AG09319 (cell line): Measurements from ENCODE around the gene GCM1.

Source experiments
- DNase-seq: peaks from one replicate; pipeline ENCODE4 v3.0.0-alpha.2; 2010; ENCODE audit warnings: low read depth; ENCODE audit errors: extremely low read depth
- TF ChIP-seq, protein P1 (sequence below): IDR thresholded peaks from 2 replicates; pipeline ENCODE4 v1.5.1; 2011; ENCODE audit warnings: low read depth, mild to moderate bottlenecking, inconsistent platforms, low read length, moderate library complexity

Gene GCM1

DNA sequence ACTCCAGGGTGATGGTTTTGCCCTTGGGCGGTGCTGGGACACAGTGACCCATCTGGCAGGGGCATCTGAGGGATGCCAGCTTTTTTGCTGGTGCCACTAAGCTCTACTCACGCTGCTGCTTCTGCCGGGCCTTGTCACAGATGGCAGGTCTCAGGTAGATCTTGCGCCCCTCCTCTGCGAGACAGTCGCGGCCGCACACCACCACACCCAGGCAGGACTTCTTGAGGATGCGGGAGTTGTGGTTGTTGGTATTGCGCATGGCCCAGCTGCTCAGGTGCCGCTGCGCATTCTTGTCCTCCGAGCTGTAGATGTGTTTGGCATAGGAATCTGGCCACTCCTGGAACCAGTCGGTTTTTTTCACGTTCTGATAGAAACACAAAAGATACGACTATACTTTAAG, 14.7 kb downstream of the GCM1 start:
- DNase-seq: no peak
- TF ChIP-seq, protein P1, sequence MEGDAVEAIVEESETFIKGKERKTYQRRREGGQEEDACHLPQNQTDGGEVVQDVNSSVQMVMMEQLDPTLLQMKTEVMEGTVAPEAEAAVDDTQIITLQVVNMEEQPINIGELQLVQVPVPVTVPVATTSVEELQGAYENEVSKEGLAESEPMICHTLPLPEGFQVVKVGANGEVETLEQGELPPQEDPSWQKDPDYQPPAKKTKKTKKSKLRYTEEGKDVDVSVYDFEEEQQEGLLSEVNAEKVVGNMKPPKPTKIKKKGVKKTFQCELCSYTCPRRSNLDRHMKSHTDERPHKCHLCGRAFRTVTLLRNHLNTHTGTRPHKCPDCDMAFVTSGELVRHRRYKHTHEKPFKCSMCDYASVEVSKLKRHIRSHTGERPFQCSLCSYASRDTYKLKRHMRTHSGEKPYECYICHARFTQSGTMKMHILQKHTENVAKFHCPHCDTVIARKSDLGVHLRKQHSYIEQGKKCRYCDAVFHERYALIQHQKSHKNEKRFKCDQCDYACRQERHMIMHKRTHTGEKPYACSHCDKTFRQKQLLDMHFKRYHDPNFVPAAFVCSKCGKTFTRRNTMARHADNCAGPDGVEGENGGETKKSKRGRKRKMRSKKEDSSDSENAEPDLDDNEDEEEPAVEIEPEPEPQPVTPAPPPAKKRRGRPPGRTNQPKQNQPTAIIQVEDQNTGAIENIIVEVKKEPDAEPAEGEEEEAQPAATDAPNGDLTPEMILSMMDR: no peak

GRCh38 chr6:53130569-53131290, 17.9 kb downstream of the GCM1 start:
- TF ChIP-seq, protein P1: no peak
- no peak for DNase-seq

DNA sequence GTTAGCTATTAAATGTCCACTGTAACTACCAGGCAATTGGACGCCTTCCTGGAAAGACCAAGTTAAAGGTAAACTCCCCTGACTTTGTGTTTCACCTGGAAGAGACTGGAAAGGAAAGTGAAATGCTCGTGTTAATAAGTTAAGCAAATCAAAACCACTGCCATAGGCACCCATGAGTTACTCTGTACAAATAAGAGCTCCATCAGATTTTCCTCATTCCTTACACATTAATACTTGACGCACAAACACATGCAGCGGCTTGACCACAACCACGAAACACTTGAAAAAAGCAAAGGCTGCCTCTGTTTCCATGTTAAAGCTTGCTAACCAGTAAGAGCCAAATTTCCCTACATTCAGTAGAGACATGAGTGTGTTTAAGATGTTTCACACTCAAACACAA, 19.8 kb downstream of the GCM1 start:
- no peak for DNase-seq

GRCh38 chr6:53125276-53125675, 23.4 kb downstream of the GCM1 start:
- TF ChIP-seq, protein P1: no peak
- no peak for DNase-seq

More for the DNA sequence above, 19.8 kb downstream of the GCM1 start:
- TF ChIP-seq, protein P1: no peak

DNA sequence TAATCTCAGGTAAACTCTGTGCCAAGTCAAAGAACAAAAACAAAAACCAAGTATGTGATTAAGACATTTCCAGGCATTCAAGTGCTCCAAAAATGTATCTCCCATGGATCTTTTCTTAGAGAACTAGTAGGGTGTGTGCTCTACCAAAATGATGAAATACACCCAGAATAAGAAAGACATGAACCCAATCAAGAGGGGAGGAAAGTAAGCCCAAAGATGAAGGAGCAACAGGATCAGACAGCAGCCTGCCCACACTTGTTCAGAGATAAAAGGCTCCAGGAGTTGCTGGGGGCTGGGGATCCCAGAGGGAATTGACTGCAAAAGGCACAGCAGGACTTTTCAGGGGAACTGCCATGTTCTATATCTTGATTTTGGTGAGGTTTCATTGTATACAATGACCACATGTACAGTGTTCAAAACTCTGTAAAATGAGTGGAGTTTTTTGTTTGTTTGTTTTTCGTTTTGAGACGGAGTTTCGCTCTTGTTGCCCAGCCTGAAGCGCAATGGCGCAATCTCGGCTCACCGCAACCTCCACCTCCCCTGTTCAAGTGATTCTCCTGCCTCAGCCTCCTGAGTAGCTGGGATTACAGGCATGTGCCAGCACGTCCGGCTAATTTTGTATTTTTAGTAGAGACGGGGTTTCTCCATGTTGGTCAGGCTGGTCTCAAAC, 24.4 kb downstream of the GCM1 start:
- no peak for DNase-seq
- TF ChIP-seq, protein P1: no peak

- peak; percentile 27 for DNase-seq
- TF ChIP-seq, protein P1: no peak
Measured at GRCh38 chr6:53119772-53120409, 28.8 kb downstream of the GCM1 start.

GRCh38 chr6:53119349-53119748, 29.3 kb downstream of the GCM1 start:
- DNase-seq: no peak
- TF ChIP-seq, protein P1: no peak
